ENCODE results near the gene MESP2.

Gene MESP2

GRCh38 chr15:89822026-89822425 is 45.9 kb downstream of the MESP2 start:
- H3K27me3 ChIP-seq (ENCODE audit: control insufficient read depth in 1 of 2, insufficient read depth in 2 of 2, low read length in 2 of 2): peaks cover 0 to 5% of the 10 kb centered on the region in 2 donors
- H3K9ac ChIP-seq (ENCODE audit: low read length in 2 of 2): no peak overlapping the region
- no peaks in the 10 kb centered on the region for H3K9me3 ChIP-seq (ENCODE audit: control insufficient read depth in 2 of 2, low read length in 2 of 2)
- no peak overlapping the region for H3K27ac ChIP-seq (ENCODE audit: low read length)
- no peak overlapping the region for H3K4me3 ChIP-seq (ENCODE audit: low read length in 2 of 2)
- H3K36me3 ChIP-seq (ENCODE audit: control insufficient read depth in 2 of 2, insufficient read depth in 2 of 2, low read length in 2 of 2): no peaks in the 10 kb centered on the region
- H3K4me1 ChIP-seq (ENCODE audit: control insufficient read depth, insufficient read depth, low read length): no peaks in the 10 kb centered on the region

- H3K4me3 ChIP-seq (ENCODE audit: low read length in 2 of 2): no peak overlapping the region
- no peaks in the 10 kb centered on the region for H3K9me3 ChIP-seq (ENCODE audit: control insufficient read depth in 2 of 2, low read length in 2 of 2)
- no peak overlapping the region for H3K9ac ChIP-seq (ENCODE audit: low read length in 2 of 2)
- no peak overlapping the region for H3K27ac ChIP-seq (ENCODE audit: low read length)
- no peaks in the 10 kb centered on the region for H3K36me3 ChIP-seq (ENCODE audit: control insufficient read depth in 2 of 2, insufficient read depth in 2 of 2, low read length in 2 of 2)
- peaks cover 0 to 5% of the 10 kb centered on the region in 2 donors for H3K27me3 ChIP-seq (ENCODE audit: control insufficient read depth in 1 of 2, insufficient read depth in 2 of 2, low read length in 2 of 2)
- no peaks in the 10 kb centered on the region for H3K4me1 ChIP-seq (ENCODE audit: control insufficient read depth, insufficient read depth, low read length)
Measured at GRCh38 chr15:89822611-89822950, 46.4 kb downstream of the MESP2 start.

- Histone ChIP-seq H3K36me3 (ENCODE audit: control insufficient read depth in 2 of 2, insufficient read depth in 2 of 2, low read length in 2 of 2) (no peaks in the 10 kb centered on the region), H3K9ac (ENCODE audit: low read length in 2 of 2) (no peak overlapping the region), H3K4me3 (ENCODE audit: low read length in 2 of 2) (no peak overlapping the region), H3K27me3 (ENCODE audit: control insufficient read depth in 1 of 2, insufficient read depth in 2 of 2, low read length in 2 of 2) (peaks cover 0 to 5% of the 10 kb centered on the region in 2 donors), H3K27ac (ENCODE audit: low read length) (no peak overlapping the region), H3K4me1 (ENCODE audit: control insufficient read depth, insufficient read depth, low read length) (peaks cover 4% of the 10 kb centered on the region), H3K9me3 (ENCODE audit: control insufficient read depth in 2 of 2, low read length in 2 of 2) (no peaks in the 10 kb centered on the region)
Measured at GRCh38 chr15:89822951-89823711, 47.0 kb downstream of the MESP2 start.

GRCh38 chr15:89823836-89824606 is 47.9 kb downstream of the MESP2 start:
- no peaks in the 10 kb centered on the region for H3K9me3 ChIP-seq (ENCODE audit: control insufficient read depth in 2 of 2, low read length in 2 of 2)
- H3K36me3 ChIP-seq (ENCODE audit: control insufficient read depth in 2 of 2, insufficient read depth in 2 of 2, low read length in 2 of 2): no peaks in the 10 kb centered on the region
- peaks cover 0 to 5% of the 10 kb centered on the region in 2 donors for H3K27me3 ChIP-seq (ENCODE audit: control insufficient read depth in 1 of 2, insufficient read depth in 2 of 2, low read length in 2 of 2)
- H3K4me3 ChIP-seq (ENCODE audit: low read length in 2 of 2): no peak overlapping the region
- no peak overlapping the region for H3K27ac ChIP-seq (ENCODE audit: low read length)
- peaks cover 11% of the 10 kb centered on the region for H3K4me1 ChIP-seq (ENCODE audit: control insufficient read depth, insufficient read depth, low read length)
- H3K9ac ChIP-seq (ENCODE audit: low read length in 2 of 2): no peak overlapping the region

- Histone ChIP-seq H3K9ac (ENCODE audit: low read length in 2 of 2) (no peak overlapping the region), H3K27me3 (ENCODE audit: control insufficient read depth in 1 of 2, insufficient read depth in 2 of 2, low read length in 2 of 2) (peaks cover 0 to 5% of the 10 kb centered on the region in 2 donors), H3K36me3 (ENCODE audit: control insufficient read depth in 2 of 2, insufficient read depth in 2 of 2, low read length in 2 of 2) (no peaks in the 10 kb centered on the region), H3K4me1 (ENCODE audit: control insufficient read depth, insufficient read depth, low read length) (peaks cover 11% of the 10 kb centered on the region), H3K27ac (ENCODE audit: low read length) (no peak overlapping the region), H3K9me3 (ENCODE audit: control insufficient read depth in 2 of 2, low read length in 2 of 2) (no peaks in the 10 kb centered on the region), H3K4me3 (ENCODE audit: low read length in 2 of 2) (no peak overlapping the region)
Measured at GRCh38 chr15:89824607-89824867, 48.4 kb downstream of the MESP2 start.

GRCh38 chr15:89825271-89825940 is 49.3 kb downstream of the MESP2 start:
- no peak overlapping the region for H3K9ac ChIP-seq (ENCODE audit: low read length in 2 of 2)
- no peak overlapping the region for H3K4me3 ChIP-seq (ENCODE audit: low read length in 2 of 2)
- H3K4me1 ChIP-seq (ENCODE audit: control insufficient read depth, insufficient read depth, low read length): peaks cover 11% of the 10 kb centered on the region
- no peak overlapping the region for H3K27ac ChIP-seq (ENCODE audit: low read length)
- peaks cover 0 to 5% of the 10 kb centered on the region in 2 donors for H3K27me3 ChIP-seq (ENCODE audit: control insufficient read depth in 1 of 2, insufficient read depth in 2 of 2, low read length in 2 of 2)
- no peaks in the 10 kb centered on the region for H3K9me3 ChIP-seq (ENCODE audit: control insufficient read depth in 2 of 2, low read length in 2 of 2)
- H3K36me3 ChIP-seq (ENCODE audit: control insufficient read depth in 2 of 2, insufficient read depth in 2 of 2, low read length in 2 of 2): no peaks in the 10 kb centered on the region

- H3K36me3 ChIP-seq (ENCODE audit: control insufficient read depth in 2 of 2, insufficient read depth in 2 of 2, low read length in 2 of 2): no peaks in the 10 kb centered on the region
- H3K9ac ChIP-seq (ENCODE audit: low read length in 2 of 2): no peak overlapping the region
- no peak overlapping the region for H3K27ac ChIP-seq (ENCODE audit: low read length)
- H3K27me3 ChIP-seq (ENCODE audit: control insufficient read depth in 1 of 2, insufficient read depth in 2 of 2, low read length in 2 of 2): peaks cover 0 to 5% of the 10 kb centered on the region in 2 donors
- H3K4me3 ChIP-seq (ENCODE audit: low read length in 2 of 2): no peak overlapping the region
- no peaks in the 10 kb centered on the region for H3K9me3 ChIP-seq (ENCODE audit: control insufficient read depth in 2 of 2, low read length in 2 of 2)
- peaks cover 11% of the 10 kb centered on the region for H3K4me1 ChIP-seq (ENCODE audit: control insufficient read depth, insufficient read depth, low read length)
Measured at GRCh38 chr15:89826671-89827655, 50.8 kb downstream of the MESP2 start.

GRCh38 chr15:89827829-89828228 is 51.7 kb downstream of the MESP2 start:
- no peaks in the 10 kb centered on the region for H3K9me3 ChIP-seq (ENCODE audit: control insufficient read depth in 2 of 2, low read length in 2 of 2)
- H3K36me3 ChIP-seq (ENCODE audit: control insufficient read depth in 2 of 2, insufficient read depth in 2 of 2, low read length in 2 of 2): peaks cover 0 to 2% of the 10 kb centered on the region in 2 donors
- no peak overlapping the region for H3K4me3 ChIP-seq (ENCODE audit: low read length in 2 of 2)
- no peaks in the 10 kb centered on the region for H3K27me3 ChIP-seq (ENCODE audit: control insufficient read depth in 1 of 2, insufficient read depth in 2 of 2, low read length in 2 of 2)
- H3K9ac ChIP-seq (ENCODE audit: low read length in 2 of 2): peak overlapping the region in 1 of 2 donors; percentile 36
- H3K4me1 ChIP-seq (ENCODE audit: control insufficient read depth, insufficient read depth, low read length): peaks cover 11% of the 10 kb centered on the region
- H3K27ac ChIP-seq (ENCODE audit: low read length): no peak overlapping the region
